IMR-90 (cell line): ENCODE data around the gene CCDC142. TPM values are rescaled to one million over a fixed set of nuclear protein-coding genes. Genes with fewer than 3 reads are reported as not detected.

Experiments used
- ATAC-seq: fragments of 200-7000 bp; cut with Tn5 transposase; 2 replicates; pipeline ENCODE4 v1.9.1; 2020; ENCODE audit warnings: low read depth, mild to moderate bottlenecking, moderate library complexity
- BruUV-seq: library from RNA; stranded (reverse); fragments of 400-500 nt; replicated peaks from 2 replicates; lab custom pipeline; 2021; lab: Mats Ljungman, UMichigan
- CTCF ChIA-PET: fragments of 300-600 bp; formaldehyde crosslinking; extraction: SDS; loops from one replicate; lab custom pipeline; 2021; ENCODE audit warnings: antibody characterized with exemption; lab: Yijun Ruan, JAX
- POLR2A ChIA-PET: fragments of 300-600 bp; sonication (Branson Sonifier 250); formaldehyde crosslinking; loops from one replicate; lab custom pipeline; 2022; ENCODE audit warnings: antibody characterized with exemption; ENCODE audit not compliant: unreplicated experiment; lab: Charles Lee
- DNase-seq: peaks from one replicate; pipeline ENCODE4 v3.0.0; 2013
- H2AFZ ChIP-seq: replicated peaks from 2 replicates; pipeline ENCODE3; 2013; ENCODE audit warnings: low read length, mild to moderate bottlenecking; ENCODE audit not compliant: poor library complexity
- H2AK5ac ChIP-seq: 2 replicates; pipeline ENCODE4 v1.6.1; 2013; ENCODE audit warnings: low read depth, low read length, inconsistent platforms
- H2AK9ac ChIP-seq: replicated peaks from 2 replicates; pipeline ENCODE3; 2013; ENCODE audit warnings: mild to moderate bottlenecking, low read depth, low read length, moderate library complexity; ENCODE audit not compliant: poor library complexity
- H2BK120ac ChIP-seq: 2 replicates; pipeline ENCODE4 v1.6.1; 2013; ENCODE audit warnings: low read depth, low read length, inconsistent platforms
- H2BK15ac ChIP-seq: 3 replicates; pipeline ENCODE4 v1.6.1; 2013; ENCODE audit warnings: low read depth, low read length, inconsistent platforms
- H2BK20ac ChIP-seq: 2 replicates; pipeline ENCODE4 v1.6.1; 2013; ENCODE audit warnings: low read depth, mild to moderate bottlenecking, inconsistent platforms, low read length, moderate library complexity
- H2BK5ac ChIP-seq: 2 replicates; pipeline ENCODE4 v1.6.1; 2013; ENCODE audit warnings: mild to moderate bottlenecking, low read depth, low read length, inconsistent platforms; ENCODE audit not compliant: poor library complexity, severe bottlenecking
- H3K14ac ChIP-seq: replicated peaks from 2 replicates; pipeline ENCODE4 v1.6.1; 2013; ENCODE audit warnings: low read depth, low read length, inconsistent platforms
- H3K18ac ChIP-seq: 2 replicates; pipeline ENCODE4 v1.6.1; 2013; ENCODE audit warnings: low read depth, low read length, control low read depth
- H3K23ac ChIP-seq: 2 replicates; pipeline ENCODE4 v1.6.1; 2013; ENCODE audit warnings: low read depth, low read length, inconsistent platforms
- H3K27ac ChIP-seq: 2 replicates; pipeline ENCODE4 v1.5.1; 2013; ENCODE audit warnings: mild to moderate bottlenecking, control low read depth, low read length; ENCODE audit not compliant: insufficient read depth
- H3K27me3 ChIP-seq: 2 replicates; pipeline ENCODE4 v1.6.1; 2013; ENCODE audit warnings: low read length; ENCODE audit not compliant: control insufficient read depth, insufficient read depth
- H3K36me3 ChIP-seq: 2 replicates; pipeline ENCODE4 v1.6.1; 2013; ENCODE audit warnings: low read length, mixed read lengths; ENCODE audit not compliant: control insufficient read depth, insufficient read depth
- H3K4ac ChIP-seq: 2 replicates; pipeline ENCODE4 v1.6.1; 2013; ENCODE audit warnings: low read depth, low read length, inconsistent platforms
- H3K4me1 ChIP-seq: 2 replicates; pipeline ENCODE4 v1.6.1; 2013; ENCODE audit warnings: low read length, mixed read lengths; ENCODE audit not compliant: control insufficient read depth, insufficient read depth
- H3K4me2 ChIP-seq: 2 replicates; pipeline ENCODE4 v1.6.1; 2013; ENCODE audit warnings: low read depth, mild to moderate bottlenecking, control low read depth, low read length, moderate library complexity
- H3K4me3 ChIP-seq: 2 replicates; pipeline ENCODE4 v1.5.1; 2013; ENCODE audit warnings: low read depth, mild to moderate bottlenecking, control low read depth, low read length, moderate library complexity; ENCODE audit not compliant: insufficient read depth
- H3K56ac ChIP-seq: 2 replicates; pipeline ENCODE4 v1.6.1; 2013; ENCODE audit warnings: low read length, inconsistent platforms; ENCODE audit not compliant: insufficient read depth; ENCODE audit errors: extremely low read depth
- H3K79me1 ChIP-seq, 2 experiments: 2 replicates each; pipeline ENCODE4 v1.6.1; 2013; ENCODE audit warnings: low read length in 2 of 2, inconsistent platforms in 1 of 2, low read depth in 1 of 2
- H3K9ac ChIP-seq: 2 replicates; pipeline ENCODE4 v1.6.1; 2013; ENCODE audit warnings: low read depth, low read length, control low read depth
- H3K9me1 ChIP-seq: 2 replicates; pipeline ENCODE4 v1.6.1; 2013; ENCODE audit warnings: low read length, inconsistent platforms; ENCODE audit not compliant: insufficient read depth
- H3K9me3 ChIP-seq: 2 replicates; pipeline ENCODE4 v1.6.1; 2013; ENCODE audit warnings: low read length; ENCODE audit not compliant: control insufficient read depth, insufficient read depth
- H4K20me1 ChIP-seq: 2 replicates; pipeline ENCODE4 v1.6.1; 2013; ENCODE audit warnings: low read length, inconsistent platforms; ENCODE audit not compliant: insufficient read depth
- H4K5ac ChIP-seq: 2 replicates; pipeline ENCODE4 v1.6.1; 2013; ENCODE audit warnings: mild to moderate bottlenecking, low read depth, low read length, control low read depth
- H4K8ac ChIP-seq, 2 experiments: 2 replicates each; pipeline ENCODE4 v1.6.1; 2013; ENCODE audit warnings: low read depth in 2 of 2, low read length in 2 of 2, control low read depth in 1 of 2, inconsistent platforms in 1 of 2
- H4K91ac ChIP-seq: 2 replicates; pipeline ENCODE4 v1.6.1; 2013; ENCODE audit warnings: low read depth, low read length, inconsistent platforms; ENCODE audit not compliant: insufficient read depth
- BHLHE40 ChIP-seq: fragments of 150-350 bp; IDR thresholded peaks from 2 replicates; pipeline ENCODE4 v1.6.1; 2016; ENCODE audit warnings: mild to moderate bottlenecking, low read depth, low read length
- CEBPB ChIP-seq: IDR thresholded peaks from 2 replicates; pipeline ENCODE4 v1.6.1; 2012; ENCODE audit warnings: low read depth, low read length, improper control_type of control experiment
- CHD1 ChIP-seq: IDR thresholded peaks from 2 replicates; pipeline ENCODE4 v1.6.1; 2012; ENCODE audit warnings: low read depth, low read length, improper control_type of control experiment
- FOS ChIP-seq: fragments of 150-350 bp; IDR thresholded peaks from 2 replicates; pipeline ENCODE4 v1.6.1; 2016; ENCODE audit warnings: low read depth, low read length
- MAFK ChIP-seq: IDR thresholded peaks from 2 replicates; pipeline ENCODE4 v1.6.1; 2012; ENCODE audit warnings: low read depth, low read length, improper control_type of control experiment
- MAZ ChIP-seq: IDR thresholded peaks from 2 replicates; pipeline ENCODE4 v1.6.1; 2012; ENCODE audit warnings: low read depth, mild to moderate bottlenecking, low read length, improper control_type of control experiment, moderate library complexity, borderline replicate concordance
- MXI1 ChIP-seq: IDR thresholded peaks from 2 replicates; pipeline ENCODE4 v1.6.1; 2012; ENCODE audit warnings: low read depth, mild to moderate bottlenecking, low read length, moderate library complexity, borderline replicate concordance
- NFE2L2 ChIP-seq: fragments of 150-350 bp; IDR thresholded peaks from 2 replicates; pipeline ENCODE4 v1.6.1; 2016; ENCODE audit warnings: low read depth, mild to moderate bottlenecking, low read length
- POLR2A ChIP-seq: IDR thresholded peaks from 2 replicates; pipeline ENCODE4 v1.6.1; 2012; ENCODE audit warnings: mild to moderate bottlenecking, low read depth, low read length
- RAD21 ChIP-seq: IDR thresholded peaks from 2 replicates; pipeline ENCODE4 v1.6.1; 2012; ENCODE audit warnings: low read length, improper control_type of control experiment
- RCOR1 ChIP-seq: IDR thresholded peaks from 2 replicates; pipeline ENCODE4 v1.6.1; 2012; ENCODE audit warnings: mild to moderate bottlenecking, low read length, improper control_type of control experiment; ENCODE audit not compliant: insufficient replicate concordance
- RFX5 ChIP-seq: IDR thresholded peaks from 2 replicates; pipeline ENCODE4 v1.8.0; 2012; ENCODE audit warnings: low read depth, mild to moderate bottlenecking, low read length, moderate library complexity
- SMC3 ChIP-seq: fragments of 150-350 bp; IDR thresholded peaks from 2 replicates; pipeline ENCODE4 v1.6.1; 2016; ENCODE audit warnings: low read depth, mild to moderate bottlenecking, antibody characterized with exemption, low read length, moderate library complexity
- WGBS, 2 experiments: methylation state at CpG; one replicate each; pipeline versions ENCODE4 v1.1.5 to v1.1.7; 2013; ENCODE audit warnings: missing lambda C conversion rate in 2 of 2; ENCODE audit not compliant: insufficient read length in 1 of 2; ENCODE audit errors: extremely low coverage in 2 of 2; 5-methylcytosine and 5-hydroxymethylcytosine counted together
- dilution Hi-C: fragments of 300-500 bp; cut with HindIII; formaldehyde crosslinking; loops from one replicate; pipeline ENCODE4 v1.14.3; 2018; ENCODE audit warnings: low sequenced_read_pairs; ENCODE audit not compliant: unreplicated experiment
- in situ Hi-C: fragments of 300-500 bp; cut with MboI; formaldehyde crosslinking; loops from 3 replicates; pipeline ENCODE4 v1.14.3; 2019; ENCODE audit warnings: low sequenced_read_pairs, inconsistent platforms, mixed read lengths
- intact Hi-C: fragments of 100-400 bp; cut with micrococcal nuclease; formaldehyde crosslinking; loops from 2 replicates; pipeline ENCODE4 v1.10.0; 2022
- polyA plus RNA-seq, 3 experiments: library from polyadenylated mRNA; depleted of rRNA; stranded (reverse); fragments of >200 nt; gene quantifications; 2 replicates each; pipeline ENCODE4 v1.2.3, GENCODE V29; 2012; ENCODE audit warnings: low replicate concordance in 1 of 3
- total RNA-seq: library from RNA; depleted of rRNA; stranded (reverse); fragments of >200 nt; gene quantifications from 2 replicates; pipeline ENCODE4 v1.2.3, GENCODE V29; 2012
- TF ChIP-seq, protein P1 (sequence below): fragments of 150-350 bp; IDR thresholded peaks from 2 replicates; pipeline ENCODE4 v1.6.1; 2017; ENCODE audit warnings: mild to moderate bottlenecking, antibody characterized with exemption, low read length, low read depth
- TF ChIP-seq, protein P2 (sequence below): fragments of 150-350 bp; IDR thresholded peaks from 2 replicates; pipeline ENCODE4 v1.6.1; 2016; ENCODE audit warnings: low read depth, mild to moderate bottlenecking, low read length, moderate library complexity, borderline replicate concordance
- TF ChIP-seq, protein P3 (sequence below): conservative IDR thresholded peaks from 2 replicates; pipeline ENCODE4 v1.5.1; 2012; ENCODE audit warnings: mild to moderate bottlenecking, low read depth, low read length, improper control_type of control experiment

Gene CCDC142
- total and polyA plus RNA-seq, 2 of the 4 experiments (the other 2 are of a cell fraction), result 8.4 to 14.0 TPM

DNA sequence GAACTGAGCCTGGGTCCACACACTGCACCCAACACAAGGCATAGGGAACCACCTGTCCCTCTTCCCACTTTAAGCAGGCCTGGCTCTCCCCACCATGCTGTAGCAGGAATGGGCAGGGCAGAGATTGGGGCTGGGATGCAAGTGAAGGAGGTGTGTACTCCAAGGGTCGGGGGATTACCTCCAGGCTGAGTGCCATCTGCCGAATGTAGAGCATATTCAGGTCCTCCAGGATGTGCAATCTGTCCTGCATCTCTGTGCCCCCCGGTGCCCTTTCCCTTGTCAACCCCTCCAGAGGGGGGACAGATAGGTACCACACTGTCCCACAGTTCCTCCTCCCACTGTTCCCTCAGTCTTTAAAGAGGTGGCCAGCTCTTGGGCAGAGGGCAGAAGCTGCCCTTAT is 43.4 kb downstream of the CCDC142 start:
- Histone ChIP-seq H4K5ac (no peak overlapping the region), H3K9me3 (no peaks in the 10 kb centered on the region), H3K79me1 (peaks cover 23 to 50% of the 10 kb centered on the region in 2 experiments), H3K4ac (peak overlapping the region; percentile 95), H3K27ac (peak overlapping the region; percentile 66), H2BK120ac (no peak overlapping the region), H4K8ac (peak overlapping the region; percentile 87 to 94; a peak in 3 of 4 replicates), H3K23ac (peak overlapping the region; percentile 45), H4K20me1 (0 out of 2 replicates have a peak, but pooled peaks cover 3% of the 10 kb centered on the region), H3K56ac (peak overlapping the region; percentile 67), H3K4me2 (peak overlapping the region; percentile 89), H3K9ac (peak overlapping the region; percentile 83), H2AK5ac (peak overlapping the region; percentile 95), H2BK5ac (no peak overlapping the region), H2BK15ac (no peak overlapping the region), H4K91ac (peak overlapping the region; percentile 93), H3K4me1 (peaks cover 23% of the 10 kb centered on the region), H3K14ac (peak overlapping the region; percentile 93), H2AK9ac (peak overlapping the region; percentile 99), H3K36me3 (no peaks in the 10 kb centered on the region; the same call in 1 of the 2 replicates), H3K9me1 (peaks cover 21% of the 10 kb centered on the region), H3K18ac (peak overlapping the region; percentile 3; the same call in 1 of the 2 replicates), H3K27me3 (no peaks in the 10 kb centered on the region; the same call in 1 of the 2 replicates), H2BK20ac (no peak overlapping the region), H2AFZ (peak overlapping the region; percentile 94), H3K4me3 (peak overlapping the region; percentile 48)
- in situ Hi-C loops, result no loop called here
- dilution Hi-C loops, result no loop called here
- BruUV-seq, result no TSS peak
- intact Hi-C loops, result no loop called here
- ATAC-seq (no peak), DNase-seq (no peak)
- WGBS, 2 experiments, result 33% methylated on average over 1 of the region's 3 CpGs; no CpG with 5 or more reads in 1 of the 2 experiments
- ChIA-PET CTCF (no interaction called here), POLR2A (no interaction called here)
- TF ChIP-seq MXI1, result no peak
- no peak for TF ChIP-seq MAFK
- no peak for TF ChIP-seq NFE2L2
- no peak for TF ChIP-seq CHD1
- no peak for TF ChIP-seq BHLHE40
- TF ChIP-seq CEBPB, result no peak
- TF ChIP-seq SMC3, result no peak
- TF ChIP-seq, protein P1, sequence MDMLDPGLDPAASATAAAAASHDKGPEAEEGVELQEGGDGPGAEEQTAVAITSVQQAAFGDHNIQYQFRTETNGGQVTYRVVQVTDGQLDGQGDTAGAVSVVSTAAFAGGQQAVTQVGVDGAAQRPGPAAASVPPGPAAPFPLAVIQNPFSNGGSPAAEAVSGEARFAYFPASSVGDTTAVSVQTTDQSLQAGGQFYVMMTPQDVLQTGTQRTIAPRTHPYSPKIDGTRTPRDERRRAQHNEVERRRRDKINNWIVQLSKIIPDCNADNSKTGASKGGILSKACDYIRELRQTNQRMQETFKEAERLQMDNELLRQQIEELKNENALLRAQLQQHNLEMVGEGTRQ, result no peak
- no peak for TF ChIP-seq POLR2A
- no peak for TF ChIP-seq RFX5
- TF ChIP-seq MAZ, result no peak
- TF ChIP-seq RCOR1, result no peak
- TF ChIP-seq, protein P2, sequence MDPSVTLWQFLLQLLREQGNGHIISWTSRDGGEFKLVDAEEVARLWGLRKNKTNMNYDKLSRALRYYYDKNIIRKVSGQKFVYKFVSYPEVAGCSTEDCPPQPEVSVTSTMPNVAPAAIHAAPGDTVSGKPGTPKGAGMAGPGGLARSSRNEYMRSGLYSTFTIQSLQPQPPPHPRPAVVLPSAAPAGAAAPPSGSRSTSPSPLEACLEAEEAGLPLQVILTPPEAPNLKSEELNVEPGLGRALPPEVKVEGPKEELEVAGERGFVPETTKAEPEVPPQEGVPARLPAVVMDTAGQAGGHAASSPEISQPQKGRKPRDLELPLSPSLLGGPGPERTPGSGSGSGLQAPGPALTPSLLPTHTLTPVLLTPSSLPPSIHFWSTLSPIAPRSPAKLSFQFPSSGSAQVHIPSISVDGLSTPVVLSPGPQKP, result no peak
- TF ChIP-seq, protein P3, sequence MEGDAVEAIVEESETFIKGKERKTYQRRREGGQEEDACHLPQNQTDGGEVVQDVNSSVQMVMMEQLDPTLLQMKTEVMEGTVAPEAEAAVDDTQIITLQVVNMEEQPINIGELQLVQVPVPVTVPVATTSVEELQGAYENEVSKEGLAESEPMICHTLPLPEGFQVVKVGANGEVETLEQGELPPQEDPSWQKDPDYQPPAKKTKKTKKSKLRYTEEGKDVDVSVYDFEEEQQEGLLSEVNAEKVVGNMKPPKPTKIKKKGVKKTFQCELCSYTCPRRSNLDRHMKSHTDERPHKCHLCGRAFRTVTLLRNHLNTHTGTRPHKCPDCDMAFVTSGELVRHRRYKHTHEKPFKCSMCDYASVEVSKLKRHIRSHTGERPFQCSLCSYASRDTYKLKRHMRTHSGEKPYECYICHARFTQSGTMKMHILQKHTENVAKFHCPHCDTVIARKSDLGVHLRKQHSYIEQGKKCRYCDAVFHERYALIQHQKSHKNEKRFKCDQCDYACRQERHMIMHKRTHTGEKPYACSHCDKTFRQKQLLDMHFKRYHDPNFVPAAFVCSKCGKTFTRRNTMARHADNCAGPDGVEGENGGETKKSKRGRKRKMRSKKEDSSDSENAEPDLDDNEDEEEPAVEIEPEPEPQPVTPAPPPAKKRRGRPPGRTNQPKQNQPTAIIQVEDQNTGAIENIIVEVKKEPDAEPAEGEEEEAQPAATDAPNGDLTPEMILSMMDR, result no peak
- no peak for TF ChIP-seq FOS
- TF ChIP-seq RAD21, result no peak
